HG03460 (cell line): ENCODE data around the gene THEM4.

Experiments used
- ATAC-seq: cut with Tn5 transposase; IDR thresholded peaks from one replicate; pipeline ENCODE4 v1.9.1; 2021; ENCODE audit not compliant: unreplicated experiment

The THEM4 gene

GRCh38 chr1:151909167-151910149 lies at the start of gene THEM4:
THEM4 (minus strand) TSS chr1:151909511; CDS start chr1:151909458, 53 bp downstream.
- ATAC-seq: peak; percentile 94

- no peak for ATAC-seq
These were observed 49.6 kb upstream of the THEM4 start for GRCh38 chr1:151958959-151959358.

- no peak for ATAC-seq
These were observed 47.7 kb upstream of the THEM4 start for GRCh38 chr1:151956957-151957497.

GRCh38 chr1:151953409-151954094 lies 44.2 kb upstream of the THEM4 start:
- ATAC-seq: no peak

- no peak for ATAC-seq
These were observed 43.5 kb upstream of the THEM4 start for GRCh38 chr1:151952811-151953210.

GRCh38 chr1:151949371-151950193 lies 40.3 kb upstream of the THEM4 start:
- no peak for ATAC-seq

- no peak for ATAC-seq
These were observed 39.2 kb upstream of the THEM4 start for GRCh38 chr1:151948506-151948905.

GRCh38 chr1:151947140-151947539 lies 37.8 kb upstream of the THEM4 start:
- no peak for ATAC-seq

- no peak for ATAC-seq
These were observed 36.7 kb upstream of the THEM4 start for GRCh38 chr1:151945725-151946722.

- no peak for ATAC-seq
These were observed 35.7 kb upstream of the THEM4 start for GRCh38 chr1:151944857-151945575.

GRCh38 chr1:151944126-151944856 lies 35.0 kb upstream of the THEM4 start:
- no peak for ATAC-seq

GRCh38 chr1:151943591-151943990 lies 34.3 kb upstream of the THEM4 start:
- ATAC-seq: no peak

- ATAC-seq: no peak
These were observed 33.6 kb upstream of the THEM4 start for GRCh38 chr1:151942882-151943281.

GRCh38 chr1:151940541-151940940 lies 31.2 kb upstream of the THEM4 start:
- no peak for ATAC-seq

- ATAC-seq: no peak
These were observed 30.5 kb upstream of the THEM4 start for GRCh38 chr1:151939779-151940178.

GRCh38 chr1:151939141-151939540 lies 29.8 kb upstream of the THEM4 start:
- ATAC-seq: no peak

- no peak for ATAC-seq
These were observed 27.3 kb upstream of the THEM4 start for GRCh38 chr1:151936653-151937052.

- ATAC-seq: no peak
These were observed 26.7 kb upstream of the THEM4 start for GRCh38 chr1:151935894-151936602.
